Uterus (tissue), 4 donors: ENCODE measurements around the gene TMEM235. TPM values are rescaled to one million over a fixed set of nuclear protein-coding genes. Genes with fewer than 3 reads are reported as not detected.
"Not testable (repeated sequence)": the region's sequence is repeated elsewhere in the genome, so short reads cannot be mapped to it uniquely, and the experiment has no call there.

Experiments used
- DNase-seq, 2 donors: peaks; one replicate each; pipeline ENCODE4 v3.0.0-alpha.2; 2019 to 2020
- H3K27ac ChIP-seq, 2 donors: fragments of 200-600 bp; sonication (generic); 1 replicate in 1 of 2; 2 replicates in 1 of 2; pipeline ENCODE4 v1.5.1; 2016 to 2018
- H3K27me3 ChIP-seq, 2 donors: fragments of 200-600 bp; sonication (generic); one replicate each; pipeline ENCODE4 v1.5.1; 2018 to 2019; ENCODE audit warnings: control low read depth in 1 of 2
- H3K36me3 ChIP-seq, 2 donors: fragments of 200-600 bp; sonication (generic); one replicate each; pipeline ENCODE4 v1.5.1; 2019; ENCODE audit warnings: control low read depth in 1 of 2
- H3K4me1 ChIP-seq, 2 donors: fragments of 200-600 bp; sonication (generic); one replicate each; pipeline ENCODE4 v1.5.1; 2018 to 2019; ENCODE audit warnings: control low read depth in 1 of 2
- H3K4me3 ChIP-seq, 2 donors: fragments of 200-600 bp; sonication (generic); 1 replicate in 1 of 2; 2 replicates in 1 of 2; pipeline ENCODE4 v1.5.1; 2018 to 2019; ENCODE audit warnings: mild to moderate bottlenecking in 1 of 2
- H3K9me3 ChIP-seq, 2 donors: fragments of 200-600 bp; sonication (generic); one replicate each; pipeline ENCODE4 v1.5.1; 2019; ENCODE audit warnings: control low read depth in 1 of 2
- CTCF ChIP-seq, 4 experiments: fragments of 200-600 bp in 2 of 4; fragments of 450-650 bp in 2 of 4; sonication (generic) in 2 of 4; IDR thresholded peaks; one replicate each; pipeline ENCODE4 v1.5.1; 2016 to 2019; ENCODE audit warnings: antibody characterized with exemption in 4 of 4, mild to moderate bottlenecking in 2 of 4, moderate library complexity in 1 of 4
- POLR2A ChIP-seq, 2 donors: fragments of 450-650 bp; IDR thresholded peaks; one replicate each; pipeline ENCODE4 v1.6.1; 2016; ENCODE audit warnings: antibody characterized with exemption in 2 of 2, mild to moderate bottlenecking in 1 of 2, moderate library complexity in 1 of 2
- intact Hi-C: fragments of 100-400 bp; cut with DNase I; formaldehyde crosslinking; loops from one replicate; pipeline ENCODE4 v1.15.1; 2023; ENCODE audit warnings: low total_unique reads
- total RNA-seq, 4 donors: library from RNA; depleted of rRNA in 3 of 4; stranded (reverse); fragments of >200 nt in 3 of 4; gene quantifications; one replicate each; pipeline versions ENCODE4 v1.1.0 to v1.2.4, GENCODE V29; 2014 to 2023
- donor health status: DM: yes; HTN: yes; CAD: no.

Gene TMEM235
- total RNA-seq, 4 donors from 2014 or later: not detected

- intact Hi-C loops: no loop called here
- no peak for DNase-seq
- TF ChIP-seq CTCF (IDR thresholded peaks at IDR 0.05) (no peak), POLR2A (IDR thresholded peaks at IDR 0.05) (no peak)
- H3K4me3 ChIP-seq: no peak overlapping the region
- H3K9me3 ChIP-seq: no peaks in the 10 kb centered on the region
- peaks cover 0 to 7% of the 10 kb centered on the region in 2 donors for H3K27me3 ChIP-seq
- no peaks in the 10 kb centered on the region for H3K4me1 ChIP-seq
- no peaks in the 10 kb centered on the region for H3K36me3 ChIP-seq
- no peak overlapping the region for H3K27ac ChIP-seq
Measured at GRCh38 chr17:78231991-78232858, 794 bp downstream of the TMEM235 start.

- Histone ChIP-seq H3K4me3 (no peak overlapping the region), H3K27ac (no peak overlapping the region), H3K9me3 (no peaks in the 10 kb centered on the region), H3K4me1 (no peaks in the 10 kb centered on the region), H3K36me3 (no peaks in the 10 kb centered on the region), H3K27me3 (peaks cover 0 to 7% of the 10 kb centered on the region in 2 donors)
- intact Hi-C loops: no loop called here
- no peak for DNase-seq
- no peak for TF ChIP-seq CTCF (IDR thresholded peaks at IDR 0.05)
- TF ChIP-seq POLR2A (IDR thresholded peaks at IDR 0.05): no peak
Measured at GRCh38 chr17:78232859-78233173, 1.4 kb downstream of the TMEM235 start.

- no peak overlapping the region for H3K27ac ChIP-seq
- H3K4me3 ChIP-seq: no peak overlapping the region
- no peak for DNase-seq
- H3K4me1 ChIP-seq: no peaks in the 10 kb centered on the region
- H3K27me3 ChIP-seq: peaks cover 0 to 7% of the 10 kb centered on the region in 2 donors
- intact Hi-C loops: no loop called here
- TF ChIP-seq CTCF (IDR thresholded peaks at IDR 0.05) (no peak), POLR2A (IDR thresholded peaks at IDR 0.05) (no peak)
- H3K36me3 ChIP-seq: no peaks in the 10 kb centered on the region
- no peaks in the 10 kb centered on the region for H3K9me3 ChIP-seq
Measured at GRCh38 chr17:78233678-78234077, 2.2 kb downstream of the TMEM235 start.

- no peaks in the 10 kb centered on the region for H3K36me3 ChIP-seq
- no peak for DNase-seq
- no peaks in the 10 kb centered on the region for H3K4me1 ChIP-seq
- no peak for TF ChIP-seq CTCF (IDR thresholded peaks at IDR 0.05)
- no peak for TF ChIP-seq POLR2A (IDR thresholded peaks at IDR 0.05)
- H3K9me3 ChIP-seq: no peaks in the 10 kb centered on the region
- H3K27ac ChIP-seq: no peak overlapping the region
- no peak overlapping the region for H3K4me3 ChIP-seq
- H3K27me3 ChIP-seq: peaks cover 0 to 7% of the 10 kb centered on the region in 2 donors
- intact Hi-C loops: no loop called here
Measured at GRCh38 chr17:78234261-78234865, 2.9 kb downstream of the TMEM235 start.

GRCh38 chr17:78235022-78235421 is 3.6 kb downstream of the TMEM235 start:
- intact Hi-C loops, H3K27ac ChIP-seq: not testable (repeated sequence)

More at GRCh38 chr17:78235022-78235421, 3.6 kb downstream of the TMEM235 start:
- not testable (repeated sequence) for H3K4me3 ChIP-seq, H3K36me3 ChIP-seq, H3K27me3 ChIP-seq, H3K9me3 ChIP-seq, H3K4me1 ChIP-seq, DNase-seq
